Neural cell (in vitro differentiated cells): ENCODE data around the gene CELF4. TPM values are rescaled to one million over a fixed set of nuclear protein-coding genes. Genes with fewer than 3 reads are reported as not detected.

Source experiments
- H2AFZ ChIP-seq: fragments of 200-600, 300-800 bp; sonication (generic), shearing (Covaris generic); 2 replicates; pipeline ENCODE4 v1.6.0; 2014; ENCODE audit warnings: low read depth, mild to moderate bottlenecking, antibody characterized with exemption, low read length, moderate library complexity
- H3F3A ChIP-seq: fragments of 200-600 bp; shearing (Covaris generic); 2 replicates; pipeline ENCODE4 v1.6.1; 2016; ENCODE audit warnings: mild to moderate bottlenecking, moderate library complexity, mixed read lengths, antibody characterized with exemption, low read length; ENCODE audit not compliant: insufficient read depth, poor library complexity, severe bottlenecking
- H3K27ac ChIP-seq: fragments of 200-600, 300-800 bp; sonication (generic), shearing (Covaris generic); 2 replicates; pipeline ENCODE4 v1.5.1; 2014; ENCODE audit warnings: mild to moderate bottlenecking, low read length, moderate library complexity
- H3K27me3 ChIP-seq: fragments of 300-800, 200-600 bp; sonication (generic), shearing (Covaris generic); 2 replicates; pipeline ENCODE4 v1.6.0; 2014; ENCODE audit warnings: mild to moderate bottlenecking, low read depth, low read length, moderate library complexity; ENCODE audit not compliant: insufficient read depth
- H3K36me3 ChIP-seq: fragments of 300-800, 200-600 bp; sonication (generic), shearing (Covaris generic); 2 replicates; pipeline ENCODE4 v1.5.1; 2014; ENCODE audit warnings: mild to moderate bottlenecking, antibody characterized with exemption, low read length, moderate library complexity; ENCODE audit not compliant: insufficient read depth
- H3K4me2 ChIP-seq: fragments of 300-800, 200-600 bp; sonication (generic), shearing (Covaris generic); 2 replicates; pipeline ENCODE4 v1.6.0; 2014; ENCODE audit warnings: mild to moderate bottlenecking, low read length
- H3K4me3 ChIP-seq: fragments of 300-800, 200-600 bp; sonication (generic), shearing (Covaris generic); 2 replicates; pipeline ENCODE4 v1.5.1; 2014; ENCODE audit warnings: mild to moderate bottlenecking, low read length, moderate library complexity
- H3K79me2 ChIP-seq: fragments of 200-600 bp; shearing (Covaris generic); replicated peaks from 2 replicates; pipeline ENCODE4 v1.6.0; 2014; ENCODE audit warnings: mild to moderate bottlenecking, low read length, moderate library complexity; ENCODE audit not compliant: insufficient read depth
- H3K9ac ChIP-seq: fragments of 300-800, 200-600 bp; sonication (generic), shearing (Covaris generic); 2 replicates; pipeline ENCODE4 v1.6.1; 2016; ENCODE audit warnings: mild to moderate bottlenecking, low read length, mixed read lengths
- H3K9me2 ChIP-seq: fragments of 200-600 bp; shearing (Covaris generic); 2 replicates; pipeline ENCODE4 v1.6.1; 2016; ENCODE audit warnings: mild to moderate bottlenecking, low read length, mixed read lengths; ENCODE audit not compliant: insufficient read depth
- H3K9me3 ChIP-seq: fragments of 200-600, 300-800 bp; sonication (generic), shearing (Covaris generic); 2 replicates; pipeline ENCODE4 v1.6.1; 2016; ENCODE audit warnings: mild to moderate bottlenecking, mixed run types, low read length, moderate library complexity, mixed read lengths
- H4K20me1 ChIP-seq: fragments of 200-600 bp; shearing (Covaris generic); 2 replicates; pipeline ENCODE4 v1.6.1; 2016; ENCODE audit warnings: mild to moderate bottlenecking, mixed run types; ENCODE audit not compliant: insufficient read depth
- CTCF ChIP-seq: fragments of 450-650 bp; IDR thresholded peaks from 2 replicates; pipeline ENCODE4 v1.5.1; 2014; ENCODE audit warnings: antibody characterized with exemption, mild to moderate bottlenecking, moderate library complexity; ENCODE audit not compliant: poor library complexity, severe bottlenecking
- EP300 ChIP-seq: fragments of 450-650 bp; conservative IDR thresholded peaks from 2 replicates; pipeline ENCODE4 v1.6.1; 2014; ENCODE audit warnings: antibody characterized with exemption, mild to moderate bottlenecking, moderate library complexity; ENCODE audit not compliant: poor library complexity, severe bottlenecking
- EZH2 ChIP-seq: fragments of 200-600, 300-800 bp; shearing (Covaris generic), sonication (generic); IDR thresholded peaks from 2 replicates; pipeline ENCODE4 v1.6.1; 2014; ENCODE audit warnings: antibody characterized with exemption, low read length, borderline replicate concordance, mild to moderate bottlenecking; ENCODE audit not compliant: insufficient read depth, poor library complexity, severe bottlenecking
- MXI1 ChIP-seq: fragments of 450-650 bp; conservative IDR thresholded peaks from 2 replicates; pipeline ENCODE4 v1.6.1; 2014; ENCODE audit warnings: antibody characterized with exemption, mild to moderate bottlenecking; ENCODE audit not compliant: poor library complexity, severe bottlenecking
- POLR2AphosphoS5 ChIP-seq: IDR thresholded peaks from 2 replicates; pipeline ENCODE4 v1.6.1; 2012
- RAD21 ChIP-seq: fragments of 450-650 bp; conservative IDR thresholded peaks from 2 replicates; pipeline ENCODE4 v1.6.1; 2014; ENCODE audit warnings: antibody characterized with exemption, mild to moderate bottlenecking, moderate library complexity
- SMC3 ChIP-seq: fragments of 450-650 bp; conservative IDR thresholded peaks from 2 replicates; pipeline ENCODE4 v1.6.1; 2014; ENCODE audit warnings: antibody characterized with exemption, mild to moderate bottlenecking, moderate library complexity; ENCODE audit not compliant: poor library complexity
- TAF1 ChIP-seq: IDR thresholded peaks from 2 replicates; pipeline ENCODE4 v1.6.1; 2012; ENCODE audit warnings: low read depth
- polyA plus RNA-seq: library from polyadenylated mRNA; depleted of rRNA; stranded (reverse); fragments of >200 nt; gene quantifications from 2 replicates; pipeline ENCODE4 v1.2.3, GENCODE V29; 2014
- TF ChIP-seq, protein P1 (sequence below): IDR thresholded peaks from 2 replicates; pipeline ENCODE4 v1.6.1; 2012; ENCODE audit warnings: borderline replicate concordance

CELF4 gene
- polyA plus RNA-seq, 1 donor from 2014 or later, result 191 TPM

- H3K27me3 ChIP-seq, result no peaks in the 10 kb centered on the region
- no peaks in the 10 kb centered on the region for H4K20me1 ChIP-seq
- H2AFZ ChIP-seq, result no peak overlapping the region
- H3K4me3 ChIP-seq, result no peak overlapping the region
- H3K9me3 ChIP-seq, result no peaks in the 10 kb centered on the region
- no peaks in the 10 kb centered on the region for H3K36me3 ChIP-seq
- no peaks in the 10 kb centered on the region for H3K79me2 ChIP-seq
- TF ChIP-seq CTCF (no peak), RAD21 (no peak), SMC3 (no peak), POLR2AphosphoS5 (no peak), EZH2 (no peak), EP300 (no peak), MXI1 (no peak), TAF1 (no peak)
- TF ChIP-seq, protein P1, sequence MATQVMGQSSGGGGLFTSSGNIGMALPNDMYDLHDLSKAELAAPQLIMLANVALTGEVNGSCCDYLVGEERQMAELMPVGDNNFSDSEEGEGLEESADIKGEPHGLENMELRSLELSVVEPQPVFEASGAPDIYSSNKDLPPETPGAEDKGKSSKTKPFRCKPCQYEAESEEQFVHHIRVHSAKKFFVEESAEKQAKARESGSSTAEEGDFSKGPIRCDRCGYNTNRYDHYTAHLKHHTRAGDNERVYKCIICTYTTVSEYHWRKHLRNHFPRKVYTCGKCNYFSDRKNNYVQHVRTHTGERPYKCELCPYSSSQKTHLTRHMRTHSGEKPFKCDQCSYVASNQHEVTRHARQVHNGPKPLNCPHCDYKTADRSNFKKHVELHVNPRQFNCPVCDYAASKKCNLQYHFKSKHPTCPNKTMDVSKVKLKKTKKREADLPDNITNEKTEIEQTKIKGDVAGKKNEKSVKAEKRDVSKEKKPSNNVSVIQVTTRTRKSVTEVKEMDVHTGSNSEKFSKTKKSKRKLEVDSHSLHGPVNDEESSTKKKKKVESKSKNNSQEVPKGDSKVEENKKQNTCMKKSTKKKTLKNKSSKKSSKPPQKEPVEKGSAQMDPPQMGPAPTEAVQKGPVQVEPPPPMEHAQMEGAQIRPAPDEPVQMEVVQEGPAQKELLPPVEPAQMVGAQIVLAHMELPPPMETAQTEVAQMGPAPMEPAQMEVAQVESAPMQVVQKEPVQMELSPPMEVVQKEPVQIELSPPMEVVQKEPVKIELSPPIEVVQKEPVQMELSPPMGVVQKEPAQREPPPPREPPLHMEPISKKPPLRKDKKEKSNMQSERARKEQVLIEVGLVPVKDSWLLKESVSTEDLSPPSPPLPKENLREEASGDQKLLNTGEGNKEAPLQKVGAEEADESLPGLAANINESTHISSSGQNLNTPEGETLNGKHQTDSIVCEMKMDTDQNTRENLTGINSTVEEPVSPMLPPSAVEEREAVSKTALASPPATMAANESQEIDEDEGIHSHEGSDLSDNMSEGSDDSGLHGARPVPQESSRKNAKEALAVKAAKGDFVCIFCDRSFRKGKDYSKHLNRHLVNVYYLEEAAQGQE, result no peak
- no peak overlapping the region for H3K9ac ChIP-seq
- H3K9me2 ChIP-seq, result no peaks in the 10 kb centered on the region
- H3K4me2 ChIP-seq, result no peak overlapping the region
- H3K27ac ChIP-seq, result no peak overlapping the region
- H3F3A ChIP-seq, result no peaks in the 10 kb centered on the region
Measured at GRCh38 chr18:37421341-37422077, 144.1 kb downstream of the CELF4 start.

- H3K9me3 ChIP-seq, result no peaks in the 10 kb centered on the region
- H2AFZ ChIP-seq, result no peak overlapping the region
- no peaks in the 10 kb centered on the region for H3K27me3 ChIP-seq
- H3K4me3 ChIP-seq, result no peak overlapping the region
- H3K9ac ChIP-seq, result no peak overlapping the region
- no peak for TF ChIP-seq TAF1
- TF ChIP-seq CTCF, result no peak
- TF ChIP-seq, protein P1, result no peak
- no peak for TF ChIP-seq SMC3
- no peak for TF ChIP-seq RAD21
- no peak for TF ChIP-seq POLR2AphosphoS5
- TF ChIP-seq MXI1, result no peak
- no peak for TF ChIP-seq EZH2
- no peaks in the 10 kb centered on the region for H3K9me2 ChIP-seq
- no peak overlapping the region for H3K27ac ChIP-seq
- no peak overlapping the region for H3K4me2 ChIP-seq
- H3K79me2 ChIP-seq, result no peaks in the 10 kb centered on the region
- H3F3A ChIP-seq, result no peaks in the 10 kb centered on the region
- no peaks in the 10 kb centered on the region for H4K20me1 ChIP-seq
- no peaks in the 10 kb centered on the region for H3K36me3 ChIP-seq
Measured at GRCh38 chr18:37420315-37420880, 145.2 kb downstream of the CELF4 start.
